ENCODE measurements around the gene DTL. TPM values are rescaled to one million over a fixed set of nuclear protein-coding genes. Genes with fewer than 3 reads are reported as not detected.
A peak's percentile ranks its signal among the peaks of the same experiment; 100 is the strongest.

Gene DTL
- total and polyA plus RNA-seq, 2 of the 13 experiments (the other 11 are each of a cell fraction or from before 2014, with no cell fraction given): 10.4 to 32.8 TPM

GRCh38 chr1:212035835-212036605 lies 472 bp downstream of the DTL start:
- ATAC-seq (peak; percentile 16), FAIRE-seq (peak; percentile 4), DNase-seq (ENCODE audit: low spot score) (no peak)
- H3K9ac ChIP-seq (ENCODE audit: insufficient read depth, low read depth, low read length): peak overlapping the region; percentile 80
- POLR2A ChIA-PET: interaction anchor here (0.6 to 2.2 kb wide), 22 partner anchors 10 to 756 kb away, joined by 3 to 22 read pairs (median 4); partner anchors contain the start of genes NEK2, NSL1 and TATDN3
- peaks cover 87% of the 10 kb centered on the region for H3K79me2 ChIP-seq (ENCODE audit: insufficient read depth, low read length)
- H3K4me2 ChIP-seq (ENCODE audit: low read depth, low read length): peak overlapping the region; percentile 66
- CTCF ChIA-PET (ENCODE audit: low intra/inter-chr PET ratio, low total read pairs): interaction anchor here (0.9 to 2.5 kb wide), 2 partner anchors 24 to 355 kb away, joined by 4 to 30 read pairs; no protein-coding TSS in a partner anchor
- no peaks in the 10 kb centered on the region; a peak in 1 of 5 replicates for H3K27me3 ChIP-seq (ENCODE audit: control insufficient read depth in 1 of 2, insufficient read depth in 2 of 2, low read length in 2 of 2)
- WGBS (ENCODE audit: low lambda C conversion rate): under 1% methylated on average over 26 of the region's 32 CpGs
- H3K27ac ChIP-seq (ENCODE audit: extremely low read length, insufficient read depth, low read length): peak overlapping the region; percentile 93
- H4K20me1 ChIP-seq (ENCODE audit: insufficient read depth, low read length): peaks cover 3% of the 10 kb centered on the region; the same call in 1 of the 2 replicates
- H3K4me1 ChIP-seq (ENCODE audit: insufficient read depth, low read length): peaks cover 62% of the 10 kb centered on the region
- in situ Hi-C loops (cut with HindIII; ENCODE audit: extremely low pct_ligation_motif_present, low pct_unique_long_range_greater_than_20kb): loop anchor here (5.0 kb wide), 1 partner anchor 339 kb away; no protein-coding TSS in a partner anchor
- H3K9me3 ChIP-seq (ENCODE audit: low read length): no peaks in the 10 kb centered on the region
- peak overlapping the region; percentile 86 for H2AFZ ChIP-seq (ENCODE audit: low read length)
- peak overlapping the region; percentile 81 to 92 (median 83) for H3K4me3 ChIP-seq (replicated peaks in 1 of 3; ENCODE audit: insufficient read depth in 1 of 3, low read depth in 2 of 3, low read length in 3 of 3)
- H3K36me3 ChIP-seq (replicated peaks in 1 of 2; ENCODE audit: control insufficient read depth in 1 of 2, insufficient read depth in 2 of 2, low read length in 2 of 2): peaks cover 0 to 1% of the 10 kb centered on the region in 2 experiments; a peak in 1 of 5 replicates
- intact Hi-C loops (cut with micrococcal nuclease; ENCODE audit: unreplicated experiment): loop anchor here (1.0 to 2.0 kb wide), 4 partner anchors 24 to 396 kb away; partner anchors contain the start of gene NENF
- BruUV-seq (replicated peaks): TSS peak; percentile 69
- TF ChIP-seq FOXP1 (IDR thresholded peaks at IDR 0.05) (no peak), FOXP1 (CRISPR knock-in tag; IDR thresholded peaks at IDR 0.05) (no peak), GMEB2 (CRISPR knock-in tag; IDR thresholded peaks at IDR 0.05; ENCODE audit: low read depth) (0 out of 2 replicates have a peak, but pooled peaks have one; percentile 1), ZNF180 (CRISPR knock-in tag; IDR thresholded peaks at IDR 0.05; ENCODE audit: borderline replicate concordance, low read depth) (no peak), ZFAT (CRISPR knock-in tag; conservative IDR thresholded peaks at IDR 0.05) (no peak), ZNF768 (CRISPR knock-in tag; IDR thresholded peaks at IDR 0.05) (no peak), ZNF558 (CRISPR knock-in tag; IDR thresholded peaks at IDR 0.05; ENCODE audit: borderline replicate concordance) (no peak), ZFP36L2 (CRISPR knock-in tag; IDR thresholded peaks at IDR 0.05) (no peak), ATF3 (CRISPR knock-in tag; IDR thresholded peaks at IDR 0.05) (no peak), TBX3 (IDR thresholded peaks at IDR 0.05; ENCODE audit: borderline replicate concordance) (no peak), MEIS1 (CRISPR knock-in tag; IDR thresholded peaks at IDR 0.05; ENCODE audit: borderline replicate concordance) (no peak), SCMH1 (CRISPR knock-in tag; IDR thresholded peaks at IDR 0.05; ENCODE audit: borderline replicate concordance) (no peak)
- TF ChIP-seq, protein P1, sequence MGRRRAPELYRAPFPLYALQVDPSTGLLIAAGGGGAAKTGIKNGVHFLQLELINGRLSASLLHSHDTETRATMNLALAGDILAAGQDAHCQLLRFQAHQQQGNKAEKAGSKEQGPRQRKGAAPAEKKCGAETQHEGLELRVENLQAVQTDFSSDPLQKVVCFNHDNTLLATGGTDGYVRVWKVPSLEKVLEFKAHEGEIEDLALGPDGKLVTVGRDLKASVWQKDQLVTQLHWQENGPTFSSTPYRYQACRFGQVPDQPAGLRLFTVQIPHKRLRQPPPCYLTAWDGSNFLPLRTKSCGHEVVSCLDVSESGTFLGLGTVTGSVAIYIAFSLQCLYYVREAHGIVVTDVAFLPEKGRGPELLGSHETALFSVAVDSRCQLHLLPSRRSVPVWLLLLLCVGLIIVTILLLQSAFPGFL (CRISPR knock-in tag; IDR thresholded peaks at IDR 0.05): no peak
- TF ChIP-seq, protein P2, sequence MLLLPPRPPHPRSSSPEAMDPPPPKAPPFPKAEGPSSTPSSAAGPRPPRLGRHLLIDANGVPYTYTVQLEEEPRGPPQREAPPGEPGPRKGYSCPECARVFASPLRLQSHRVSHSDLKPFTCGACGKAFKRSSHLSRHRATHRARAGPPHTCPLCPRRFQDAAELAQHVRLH (CRISPR knock-in tag; IDR thresholded peaks at IDR 0.05; ENCODE audit: borderline replicate concordance, low read depth): no peak
- TF ChIP-seq, protein P3, sequence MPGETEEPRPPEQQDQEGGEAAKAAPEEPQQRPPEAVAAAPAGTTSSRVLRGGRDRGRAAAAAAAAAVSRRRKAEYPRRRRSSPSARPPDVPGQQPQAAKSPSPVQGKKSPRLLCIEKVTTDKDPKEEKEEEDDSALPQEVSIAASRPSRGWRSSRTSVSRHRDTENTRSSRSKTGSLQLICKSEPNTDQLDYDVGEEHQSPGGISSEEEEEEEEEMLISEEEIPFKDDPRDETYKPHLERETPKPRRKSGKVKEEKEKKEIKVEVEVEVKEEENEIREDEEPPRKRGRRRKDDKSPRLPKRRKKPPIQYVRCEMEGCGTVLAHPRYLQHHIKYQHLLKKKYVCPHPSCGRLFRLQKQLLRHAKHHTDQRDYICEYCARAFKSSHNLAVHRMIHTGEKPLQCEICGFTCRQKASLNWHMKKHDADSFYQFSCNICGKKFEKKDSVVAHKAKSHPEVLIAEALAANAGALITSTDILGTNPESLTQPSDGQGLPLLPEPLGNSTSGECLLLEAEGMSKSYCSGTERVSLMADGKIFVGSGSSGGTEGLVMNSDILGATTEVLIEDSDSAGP (CRISPR knock-in tag; IDR thresholded peaks at IDR 0.05; ENCODE audit: borderline replicate concordance): no peak
- TF ChIP-seq, protein P4, sequence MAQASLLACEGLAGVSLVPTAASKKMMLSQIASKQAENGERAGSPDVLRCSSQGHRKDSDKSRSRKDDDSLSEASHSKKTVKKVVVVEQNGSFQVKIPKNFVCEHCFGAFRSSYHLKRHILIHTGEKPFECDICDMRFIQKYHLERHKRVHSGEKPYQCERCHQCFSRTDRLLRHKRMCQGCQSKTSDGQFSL (CRISPR knock-in tag; IDR thresholded peaks at IDR 0.05): no peak

Data from HepG2 (cell line).